ENCODE data around the gene EZR. TPM values are rescaled to one million over a fixed set of nuclear protein-coding genes. Genes with fewer than 3 reads are reported as not detected.

The EZR gene
- total and polyA plus RNA-seq, 9 of the 15 experiments (the other 6 are each of a cell fraction or from before 2014, with no cell fraction given), result 36.5 to 162 (median 104) TPM

DNA sequence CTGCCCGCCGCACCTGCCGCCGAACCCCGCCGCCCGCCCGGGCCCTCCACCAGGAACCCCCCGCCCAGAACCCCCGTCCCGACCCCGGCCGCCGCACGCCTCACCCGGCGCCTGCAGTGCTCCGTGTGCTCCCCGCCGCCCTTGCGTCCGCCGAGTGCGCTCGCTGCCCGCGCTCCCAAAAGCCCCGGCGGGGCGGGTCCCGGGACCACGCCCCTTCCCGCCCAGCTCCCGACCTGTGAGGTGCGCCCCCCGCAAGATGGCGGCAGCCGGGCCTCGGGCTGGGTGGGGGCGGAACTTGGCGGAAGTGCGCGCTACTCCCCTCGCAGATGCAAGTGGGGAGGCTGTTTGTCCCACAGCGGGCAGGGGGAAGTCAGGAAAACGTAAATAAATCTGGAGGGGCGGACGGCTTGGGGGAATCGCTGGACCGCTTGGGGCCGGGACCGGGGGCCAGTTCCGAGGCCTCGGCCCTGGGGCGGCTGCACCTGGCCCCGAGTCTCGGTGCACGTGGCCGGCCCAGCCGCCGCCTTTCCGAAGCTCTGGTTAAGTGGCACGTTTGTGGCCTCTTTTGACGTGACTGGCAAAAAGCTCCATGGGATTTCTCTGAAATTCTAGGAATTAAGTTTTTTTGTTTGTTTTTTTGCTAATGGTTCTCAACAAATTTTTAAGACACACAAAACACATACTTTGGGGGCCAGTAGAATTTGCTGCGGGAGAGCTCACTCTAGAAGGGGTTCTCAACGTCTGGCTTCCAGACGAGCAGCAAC lies at the start of gene EZR (continued):
- TF ChIP-seq, protein P1, sequence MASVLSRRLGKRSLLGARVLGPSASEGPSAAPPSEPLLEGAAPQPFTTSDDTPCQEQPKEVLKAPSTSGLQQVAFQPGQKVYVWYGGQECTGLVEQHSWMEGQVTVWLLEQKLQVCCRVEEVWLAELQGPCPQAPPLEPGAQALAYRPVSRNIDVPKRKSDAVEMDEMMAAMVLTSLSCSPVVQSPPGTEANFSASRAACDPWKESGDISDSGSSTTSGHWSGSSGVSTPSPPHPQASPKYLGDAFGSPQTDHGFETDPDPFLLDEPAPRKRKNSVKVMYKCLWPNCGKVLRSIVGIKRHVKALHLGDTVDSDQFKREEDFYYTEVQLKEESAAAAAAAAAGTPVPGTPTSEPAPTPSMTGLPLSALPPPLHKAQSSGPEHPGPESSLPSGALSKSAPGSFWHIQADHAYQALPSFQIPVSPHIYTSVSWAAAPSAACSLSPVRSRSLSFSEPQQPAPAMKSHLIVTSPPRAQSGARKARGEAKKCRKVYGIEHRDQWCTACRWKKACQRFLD (CRISPR knock-in tag; IDR thresholded peaks at IDR 0.05), result peak; percentile 85
- TF ChIP-seq ZNF644 (tag; IDR thresholded peaks at IDR 0.05; ENCODE audit: low read depth), result 0 out of 2 replicates have a peak, but pooled peaks have one; percentile 31
- TF ChIP-seq, protein P2, sequence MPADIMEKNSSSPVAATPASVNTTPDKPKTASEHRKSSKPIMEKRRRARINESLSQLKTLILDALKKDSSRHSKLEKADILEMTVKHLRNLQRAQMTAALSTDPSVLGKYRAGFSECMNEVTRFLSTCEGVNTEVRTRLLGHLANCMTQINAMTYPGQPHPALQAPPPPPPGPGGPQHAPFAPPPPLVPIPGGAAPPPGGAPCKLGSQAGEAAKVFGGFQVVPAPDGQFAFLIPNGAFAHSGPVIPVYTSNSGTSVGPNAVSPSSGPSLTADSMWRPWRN (IDR thresholded peaks at IDR 0.05; ENCODE audit: low read depth), result no peak
- no peak for TF ChIP-seq FOXJ3 (CRISPR knock-in tag; IDR thresholded peaks at IDR 0.05)
- TF ChIP-seq FUS (optimal IDR thresholded peaks at IDR 0.05; ENCODE audit: low read depth, low read length), result peak; percentile 83
- TF ChIP-seq, protein P3, sequence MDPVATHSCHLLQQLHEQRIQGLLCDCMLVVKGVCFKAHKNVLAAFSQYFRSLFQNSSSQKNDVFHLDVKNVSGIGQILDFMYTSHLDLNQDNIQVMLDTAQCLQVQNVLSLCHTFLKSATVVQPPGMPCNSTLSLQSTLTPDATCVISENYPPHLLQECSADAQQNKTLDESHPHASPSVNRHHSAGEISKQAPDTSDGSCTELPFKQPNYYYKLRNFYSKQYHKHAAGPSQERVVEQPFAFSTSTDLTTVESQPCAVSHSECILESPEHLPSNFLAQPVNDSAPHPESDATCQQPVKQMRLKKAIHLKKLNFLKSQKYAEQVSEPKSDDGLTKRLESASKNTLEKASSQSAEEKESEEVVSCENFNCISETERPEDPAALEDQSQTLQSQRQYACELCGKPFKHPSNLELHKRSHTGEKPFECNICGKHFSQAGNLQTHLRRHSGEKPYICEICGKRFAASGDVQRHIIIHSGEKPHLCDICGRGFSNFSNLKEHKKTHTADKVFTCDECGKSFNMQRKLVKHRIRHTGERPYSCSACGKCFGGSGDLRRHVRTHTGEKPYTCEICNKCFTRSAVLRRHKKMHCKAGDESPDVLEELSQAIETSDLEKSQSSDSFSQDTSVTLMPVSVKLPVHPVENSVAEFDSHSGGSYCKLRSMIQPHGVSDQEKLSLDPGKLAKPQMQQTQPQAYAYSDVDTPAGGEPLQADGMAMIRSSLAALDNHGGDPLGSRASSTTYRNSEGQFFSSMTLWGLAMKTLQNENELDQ (CRISPR knock-in tag; IDR thresholded peaks at IDR 0.05; ENCODE audit: borderline replicate concordance), result peak; percentile 99
- no peak for TF ChIP-seq ZNF699 (CRISPR knock-in tag; IDR thresholded peaks at IDR 0.05; ENCODE audit: insufficient replicate concordance)
- peak; percentile 57; the same call in 1 of the 2 replicates for TF ChIP-seq MEF2D (tag; conservative IDR thresholded peaks at IDR 0.05; ENCODE audit: low read depth)
- TF ChIP-seq EGR1 (conservative IDR thresholded peaks at IDR 0.05), result peak; percentile 89
- TF ChIP-seq, protein P4, sequence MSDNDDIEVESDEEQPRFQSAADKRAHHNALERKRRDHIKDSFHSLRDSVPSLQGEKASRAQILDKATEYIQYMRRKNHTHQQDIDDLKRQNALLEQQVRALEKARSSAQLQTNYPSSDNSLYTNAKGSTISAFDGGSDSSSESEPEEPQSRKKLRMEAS (CRISPR knock-in tag; IDR thresholded peaks at IDR 0.05), result peak; percentile 95
- peak; percentile 81 to 86; a peak in 3 of 4 replicates for TF ChIP-seq NONO (IDR thresholded peaks at IDR 0.05; ENCODE audit: low read depth in 2 of 2, low read length in 1 of 2)
- TF ChIP-seq HCFC1 (IDR thresholded peaks at IDR 0.05; ENCODE audit: low read depth, low read length), result peak; percentile 64; the same call in 1 of the 2 replicates
- 0 out of 2 replicates have a peak, but pooled peaks have one; percentile 37 for TF ChIP-seq TARDBP (IDR thresholded peaks at IDR 0.05)
- TF ChIP-seq RCOR1 (IDR thresholded peaks at IDR 0.05; ENCODE audit: borderline replicate concordance in 1 of 2, low read depth in 2 of 2, low read length in 2 of 2), result peak in 1 of 2 experiments; percentile 39; a peak in 1 of 4 replicates
- TF ChIP-seq JUND (IDR thresholded peaks at IDR 0.05; ENCODE audit: borderline replicate concordance, low read depth, low read length), result peak; percentile 48
- no peak for TF ChIP-seq JUND (tag; IDR thresholded peaks at IDR 0.05; ENCODE audit: borderline replicate concordance, low read depth, low read length)
- no peak for TF ChIP-seq HNRNPUL1 (IDR thresholded peaks at IDR 0.05; ENCODE audit: low read length)
- TF ChIP-seq CAMTA2 (CRISPR knock-in tag; conservative IDR thresholded peaks at IDR 0.05), result no peak
- TF ChIP-seq TAF9B (IDR thresholded peaks at IDR 0.05; ENCODE audit: partially characterized antibody), result peak; percentile 67
- 0 out of 2 replicates have a peak, but pooled peaks have one; percentile 28 for TF ChIP-seq TOE1 (IDR thresholded peaks at IDR 0.05; ENCODE audit: borderline replicate concordance)
- TF ChIP-seq TOE1 (CRISPR knock-in tag; IDR thresholded peaks at IDR 0.05; ENCODE audit: borderline replicate concordance, low read depth), result no peak
- no peak for TF ChIP-seq NFE2L1 (tag; IDR thresholded peaks at IDR 0.05; ENCODE audit: borderline replicate concordance, low read depth)
